GM19238 (cell line): ENCODE measurements around the gene WDR4.
"Not testable (repeated sequence)": the region's sequence is repeated elsewhere in the genome, so short reads cannot be mapped to it uniquely, and the experiment has no call there.

Source experiments
- DNase-seq: peaks from one replicate; pipeline ENCODE4 v3.0.0; 2011; ENCODE audit warnings: low spot score; ENCODE audit not compliant: insufficient read length

Gene WDR4

DNA sequence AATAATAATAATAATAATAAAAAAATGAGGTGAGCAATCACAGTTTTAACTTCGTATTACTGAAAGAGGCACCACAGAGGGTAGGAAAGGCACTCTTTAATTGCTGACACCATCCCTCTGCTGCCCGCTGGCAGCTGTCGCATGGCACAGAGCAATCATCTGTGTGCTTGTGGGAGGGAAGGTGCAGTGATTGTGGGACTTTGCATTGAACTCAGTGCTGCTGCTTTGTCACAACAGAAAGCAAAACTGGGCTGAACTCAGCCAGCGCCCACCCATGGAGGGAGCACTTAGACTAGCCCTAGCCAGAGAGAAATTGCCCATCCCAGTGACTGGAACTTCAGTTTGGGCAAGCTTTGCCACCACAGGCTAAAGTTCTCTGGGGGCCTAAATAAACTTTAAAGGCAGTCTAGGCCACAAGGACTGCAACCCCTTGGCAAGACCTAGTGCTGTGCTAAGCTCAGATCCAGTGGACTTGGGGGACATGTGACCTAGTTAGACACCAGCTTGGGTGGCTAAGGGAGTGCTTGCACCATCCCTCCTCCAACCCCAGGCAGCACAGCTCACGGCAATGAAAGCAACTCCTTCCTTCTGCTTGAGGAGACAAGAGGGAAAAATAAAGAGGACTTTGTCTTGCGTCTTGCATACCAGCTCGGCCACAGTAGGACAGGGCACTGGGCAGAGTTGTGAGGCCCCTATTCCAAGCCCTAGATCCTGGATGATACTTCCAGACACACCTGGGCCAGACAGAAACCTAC lies 59.3 kb downstream of the WDR4 start:
- DNase-seq: no peak

DNA sequence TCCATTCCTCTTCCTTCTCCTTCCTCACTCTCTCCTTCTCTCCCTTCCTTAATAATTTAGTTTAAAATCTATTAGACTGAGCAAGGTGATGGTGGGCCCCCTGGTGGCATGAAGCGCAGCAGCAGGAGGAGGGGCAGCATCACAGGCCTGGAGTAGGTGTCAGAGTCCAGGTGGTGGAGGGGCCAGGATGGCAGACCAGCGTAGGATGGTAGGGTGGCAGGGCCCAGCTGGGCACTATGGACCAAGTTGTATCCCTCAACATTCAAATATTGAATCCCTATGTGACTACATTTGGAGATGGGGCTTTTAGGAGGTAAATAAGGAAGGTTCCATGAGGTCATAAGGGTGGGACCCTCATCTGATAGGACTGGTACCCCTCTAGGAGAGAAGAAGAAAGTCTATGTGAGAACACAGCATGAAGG lies 61.0 kb downstream of the WDR4 start:
- DNase-seq: peak; percentile 45

DNA sequence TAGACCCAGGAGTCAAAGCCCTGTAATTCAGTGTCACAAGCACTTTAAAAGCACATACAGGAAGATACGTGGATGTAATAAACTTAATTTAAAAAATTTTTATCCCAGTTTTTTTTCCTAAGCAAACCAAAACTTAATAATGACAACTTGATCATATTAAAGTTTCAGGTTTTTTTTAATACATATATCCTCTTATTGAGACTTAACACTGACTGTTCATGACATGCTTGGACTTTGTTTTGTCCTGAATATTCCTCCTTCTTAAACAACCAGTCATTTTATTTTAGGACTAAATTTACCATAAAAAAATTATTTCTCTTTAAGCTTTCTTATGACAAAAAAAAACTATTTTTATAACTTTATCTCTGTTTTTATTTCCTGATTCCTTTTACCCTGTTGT lies 64.1 kb downstream of the WDR4 start:
- no peak for DNase-seq

DNA sequence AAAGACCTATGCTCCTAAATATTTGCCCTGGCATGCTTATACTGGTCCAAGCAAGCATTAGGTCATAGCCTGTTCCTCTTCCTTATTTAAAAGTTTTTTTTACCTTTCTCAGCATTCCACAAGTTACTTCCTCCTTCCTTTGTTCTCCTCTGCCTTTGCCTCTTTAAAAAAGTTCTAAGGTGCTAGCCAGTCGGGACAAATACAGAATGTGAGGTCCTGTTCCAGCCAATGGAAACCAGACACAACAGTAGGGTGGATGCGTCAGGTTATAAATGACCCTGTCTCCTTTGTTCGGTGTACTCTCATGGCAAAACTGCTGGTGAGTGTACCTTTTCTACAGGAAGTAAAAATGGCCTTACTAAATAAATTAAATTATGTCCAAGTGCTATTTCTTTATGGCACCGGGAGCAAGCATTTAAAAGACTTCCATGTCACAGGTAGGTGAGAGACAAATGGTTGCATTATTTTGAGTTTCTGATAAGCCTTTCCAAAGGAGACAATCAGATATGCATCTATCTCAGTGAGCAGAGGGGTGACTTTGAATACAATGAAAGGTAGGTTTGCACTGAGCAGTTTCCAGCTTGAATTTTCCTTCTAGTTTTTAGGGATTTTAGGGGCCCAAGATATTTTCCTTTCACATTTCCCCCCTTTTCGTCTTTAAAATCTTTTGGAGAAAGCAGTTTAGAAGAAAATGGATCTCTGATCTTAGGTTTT lies 66.7 kb downstream of the WDR4 start:
- not testable (repeated sequence) for DNase-seq

DNA sequence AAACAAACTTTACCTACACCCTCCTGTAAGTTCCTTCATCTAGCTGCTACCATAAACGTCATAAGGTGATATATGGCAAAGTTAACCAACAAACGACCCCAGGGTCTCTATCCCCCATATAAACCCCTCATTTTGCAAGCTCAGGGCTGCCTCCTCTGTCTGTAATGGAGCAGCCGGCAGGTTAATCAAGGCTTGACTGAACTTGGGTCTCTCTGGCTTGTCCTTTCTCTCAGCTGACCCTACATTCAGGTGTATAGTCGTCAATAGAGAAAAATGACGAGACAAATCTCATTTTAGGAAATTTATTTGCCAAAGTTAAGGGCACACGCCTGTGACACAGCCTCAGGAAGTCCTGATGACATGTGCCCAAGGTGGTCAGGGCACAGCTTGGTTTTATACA lies 67.4 kb downstream of the WDR4 start:
- DNase-seq: no peak

DNA sequence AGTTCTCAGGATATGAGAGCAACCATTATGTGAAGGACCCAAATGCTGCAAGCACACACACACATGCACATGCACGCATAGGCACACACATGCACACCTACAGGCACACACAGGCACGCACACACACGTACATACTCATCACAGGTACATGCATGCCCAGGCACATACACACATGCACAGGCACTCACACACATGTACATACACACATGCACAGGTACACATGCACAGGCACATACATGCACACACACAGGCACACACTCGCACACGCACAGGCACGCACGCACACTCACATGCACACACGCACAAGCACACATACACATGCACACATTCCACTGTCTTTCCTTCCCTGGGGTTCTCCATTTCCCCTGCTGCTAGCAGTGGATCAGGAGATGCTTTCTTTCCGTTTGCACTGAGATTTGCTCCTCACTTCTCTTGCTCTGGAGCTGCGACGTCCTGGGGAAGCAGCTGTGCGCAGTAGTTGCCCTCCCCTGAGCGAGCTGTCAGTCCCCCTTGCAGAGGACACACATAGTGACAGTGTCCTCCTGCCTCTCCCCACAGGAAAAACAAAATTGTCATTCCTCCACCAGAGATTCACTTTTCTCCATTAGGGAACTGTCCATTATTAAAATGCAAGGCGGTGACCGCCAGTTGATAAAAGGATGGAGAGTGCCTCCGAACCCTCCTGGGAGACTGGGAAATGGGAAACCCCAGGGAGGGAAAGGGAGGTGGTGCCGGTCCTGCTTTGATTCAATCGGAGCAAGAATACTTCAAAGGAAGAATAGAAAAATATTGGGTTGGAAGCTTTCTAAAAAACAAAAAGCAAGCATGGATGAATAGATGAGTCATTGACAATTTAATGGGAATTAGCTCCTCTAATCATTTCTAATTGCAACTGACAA lies 69.5 kb downstream of the WDR4 start:
- no peak for DNase-seq

DNA sequence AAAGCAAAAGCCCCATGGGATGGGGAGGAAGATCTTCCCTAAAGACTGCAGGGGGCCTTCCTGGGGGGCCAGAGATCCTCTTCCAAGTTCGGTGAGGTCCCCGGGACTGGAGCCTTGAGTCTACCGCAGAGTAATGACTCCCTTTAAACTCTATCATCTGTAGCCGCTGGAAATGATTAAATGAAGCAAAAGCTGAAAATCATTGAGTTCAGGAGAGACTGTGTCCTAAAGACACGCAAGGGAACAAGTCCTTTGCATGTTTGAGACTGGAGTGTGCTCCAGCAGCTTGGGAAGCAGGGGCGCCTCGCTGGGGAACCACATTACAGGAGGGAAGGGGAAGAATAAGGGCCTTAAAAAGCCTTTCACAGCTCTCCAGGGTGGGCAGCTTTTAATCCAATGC lies 70.2 kb downstream of the WDR4 start:
- DNase-seq: no peak

DNA sequence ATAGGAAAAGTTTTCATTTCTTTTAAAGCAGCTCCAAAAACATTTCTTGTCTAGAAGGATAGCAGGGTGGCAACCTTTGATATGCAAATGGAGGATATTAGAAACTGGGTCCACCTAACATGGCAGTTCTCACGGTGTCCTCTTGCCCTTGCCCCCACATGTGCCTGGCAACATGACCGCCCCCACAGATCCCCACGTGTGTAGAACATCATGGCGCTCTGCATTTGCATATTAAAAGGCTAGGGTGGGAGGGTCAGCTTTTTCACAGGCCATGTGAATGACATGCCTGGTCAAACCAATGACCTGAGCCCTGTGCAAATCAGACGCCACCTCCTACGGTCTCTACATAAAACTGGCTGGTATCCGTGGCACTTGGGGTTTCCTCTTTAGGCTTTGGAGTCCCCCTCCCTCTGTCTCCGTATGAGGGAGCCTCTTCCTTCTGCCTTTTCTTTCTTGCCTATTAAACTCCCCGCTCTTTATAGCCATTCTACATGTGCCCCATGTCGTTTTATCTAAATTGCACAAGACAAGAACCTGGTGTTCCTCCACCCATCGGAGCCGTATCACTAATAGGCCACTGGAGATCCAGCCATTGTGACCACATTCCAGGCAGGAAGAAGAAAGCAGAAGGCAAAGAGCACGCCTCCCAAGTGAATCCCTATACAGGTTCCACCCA lies 71.3 kb downstream of the WDR4 start:
- DNase-seq: no peak

DNA sequence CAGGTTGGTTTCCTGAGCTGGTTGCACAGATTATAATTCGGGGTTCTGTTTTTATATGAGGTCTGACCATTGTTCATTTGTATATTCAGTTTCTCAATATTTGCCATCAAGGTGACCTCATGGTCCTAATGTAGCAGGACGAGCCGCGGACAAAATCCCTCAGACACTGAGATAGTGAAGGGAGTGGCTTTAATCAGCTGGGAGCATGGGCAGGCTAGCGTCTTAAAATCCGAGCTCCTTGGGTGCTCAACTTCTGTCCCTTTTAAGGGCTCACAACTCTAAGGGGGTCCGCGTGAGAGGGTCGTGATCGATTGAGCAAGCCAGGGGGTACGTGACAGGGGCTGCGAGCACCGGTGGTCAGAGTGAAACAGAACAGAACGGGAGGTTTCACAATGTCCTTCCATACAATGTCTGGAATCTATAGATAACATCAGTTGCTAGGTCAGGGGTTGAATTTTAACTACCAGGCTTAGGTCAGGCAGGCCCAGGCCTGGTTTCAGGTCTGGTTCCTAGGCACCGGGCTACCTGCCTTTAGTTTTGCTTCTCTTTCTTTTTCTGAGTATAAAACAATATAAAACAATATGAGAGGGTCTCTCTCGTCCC lies 71.9 kb downstream of the WDR4 start:
- DNase-seq: not testable (repeated sequence)

DNA sequence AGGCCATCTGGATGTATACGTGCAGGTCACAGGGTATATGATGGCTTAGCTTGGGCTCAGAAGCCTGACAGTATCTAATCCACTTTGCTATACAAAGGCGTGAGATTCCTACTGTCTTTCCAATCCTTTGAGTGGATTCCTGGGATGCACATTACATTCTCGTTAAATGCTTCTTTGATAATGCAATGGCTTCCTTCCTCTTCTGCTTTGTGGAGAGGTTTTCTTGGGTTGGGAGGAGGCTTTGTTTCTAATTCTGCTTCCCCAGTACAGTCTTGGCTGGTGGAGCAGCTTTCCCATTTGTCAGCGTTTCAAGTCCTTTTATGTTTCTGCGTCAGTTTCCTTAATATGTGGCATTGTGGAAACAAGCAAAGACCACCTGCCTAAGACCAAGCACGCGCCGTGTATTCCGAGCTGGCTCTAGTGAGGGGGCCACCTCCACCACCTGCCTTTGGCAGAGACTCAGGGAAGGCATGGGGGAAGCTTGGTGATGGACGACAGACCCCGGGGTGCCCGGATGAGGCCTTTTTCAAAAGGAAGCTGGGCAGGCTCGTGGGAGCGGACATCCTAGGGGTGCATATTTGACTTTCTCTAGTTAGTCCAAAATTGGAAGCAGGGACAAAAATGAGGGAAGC lies 72.7 kb downstream of the WDR4 start:
- no peak for DNase-seq

DNA sequence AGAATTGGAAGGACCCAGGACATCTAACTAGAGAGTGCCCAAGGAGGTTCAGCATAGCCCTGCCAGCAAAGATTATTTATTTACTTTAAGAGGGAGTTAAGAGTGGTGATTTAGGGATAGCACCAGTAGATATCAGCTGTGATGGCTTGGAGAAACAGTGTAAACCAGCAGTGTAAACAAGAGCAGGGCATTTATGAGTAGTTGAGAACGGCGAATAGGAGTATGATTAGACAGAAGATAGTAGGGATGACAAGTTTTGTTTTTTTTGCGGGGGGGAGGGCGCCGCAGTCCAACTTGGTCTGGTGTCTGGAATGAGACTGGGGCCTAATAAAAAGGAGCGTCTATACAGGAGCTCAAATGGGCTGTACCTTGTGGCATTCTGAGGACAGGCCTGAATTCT lies 77.7 kb downstream of the WDR4 start:
- not testable (repeated sequence) for DNase-seq

DNA sequence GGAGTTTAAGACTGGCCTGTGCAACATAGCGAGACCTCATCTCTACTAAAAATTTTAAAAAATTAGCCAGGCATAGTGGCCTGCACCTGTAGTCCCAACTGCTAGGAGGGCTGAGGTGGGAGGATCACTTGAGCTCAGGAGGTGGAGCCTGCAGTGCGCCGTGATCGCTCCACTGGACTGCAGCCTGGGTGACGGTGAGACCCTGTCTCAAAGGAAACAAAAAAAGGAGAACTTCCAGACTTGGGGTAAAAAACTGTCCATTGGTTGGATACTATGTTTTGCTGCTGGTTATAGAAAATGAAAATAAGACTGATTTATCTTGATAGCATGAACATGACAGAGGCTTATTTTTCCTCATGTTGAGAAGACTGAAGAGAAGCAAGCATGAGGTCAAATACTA lies 79.4 kb downstream of the WDR4 start:
- DNase-seq: no peak

DNA sequence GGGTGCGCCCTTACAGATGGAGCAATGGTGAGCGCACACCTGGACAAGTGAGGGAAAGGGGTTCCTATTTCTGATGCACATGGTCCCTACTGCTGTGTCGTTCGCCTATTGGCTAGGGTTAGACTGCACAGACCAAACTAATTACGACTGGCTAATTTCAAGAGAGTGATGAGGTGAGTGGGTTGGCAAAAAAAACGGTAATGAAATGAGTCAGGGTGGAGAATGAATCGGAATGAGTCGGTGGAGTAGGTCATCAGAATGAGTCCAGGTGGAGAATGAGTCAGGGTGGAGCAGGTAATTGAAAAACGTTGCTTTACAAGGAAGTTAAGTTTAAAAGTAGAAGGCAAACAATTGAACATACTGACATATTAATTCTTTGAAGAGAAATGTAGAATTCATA lies 79.8 kb downstream of the WDR4 start:
- no peak for DNase-seq
